ENCODE measurements around the gene DLK2. TPM values are rescaled to one million over a fixed set of nuclear protein-coding genes. Genes with fewer than 3 reads are reported as not detected.
"Not testable (repeated sequence)": the region's sequence is repeated elsewhere in the genome, so short reads cannot be mapped to it uniquely, and the experiment has no call there.

Gene DLK2
- total RNA-seq, 2 donors from 2014 or later = 1.6 to 2.6 TPM

- H3K9me3 Mint-ChIP-seq = no peaks in the 10 kb centered on the region
- no peaks in the 10 kb centered on the region for H3K27me3 Mint-ChIP-seq (ENCODE audit: low read depth)
- peak overlapping the region; percentile 92 to 97 for H3K4me3 Mint-ChIP-seq
- no peak for DNase-seq
- H3K4me1 Mint-ChIP-seq (ENCODE audit: low read depth) = peaks cover 18% of the 10 kb centered on the region
- no peak for ATAC-seq (replicated peaks in 1 of 2)
- peak overlapping the region; percentile 86 for H3K27ac Mint-ChIP-seq
- H3K36me3 Mint-ChIP-seq (ENCODE audit: insufficient read depth in 2 of 2) = no peaks in the 10 kb centered on the region
Observed at GRCh38 chr6:43426928-43427405, 28.4 kb downstream of the DLK2 start.

- H3K36me3 Mint-ChIP-seq (ENCODE audit: insufficient read depth in 2 of 2); ATAC-seq (replicated peaks in 1 of 2): not testable (repeated sequence)
Observed at GRCh38 chr6:43425083-43425482, 30.3 kb downstream of the DLK2 start.

GRCh38 chr6:43421831-43422230 lies 33.5 kb downstream of the DLK2 start:
- H3K36me3 Mint-ChIP-seq (ENCODE audit: insufficient read depth in 2 of 2) = no peaks in the 10 kb centered on the region
- no peak overlapping the region for H3K27ac Mint-ChIP-seq
- no peaks in the 10 kb centered on the region for H3K27me3 Mint-ChIP-seq (ENCODE audit: low read depth)
- ATAC-seq (replicated peaks in 1 of 2) (no peak), DNase-seq (no peak)
- H3K4me1 Mint-ChIP-seq (ENCODE audit: low read depth) = peaks cover under 1% of the 10 kb centered on the region
- H3K4me3 Mint-ChIP-seq = no peak overlapping the region
- no peaks in the 10 kb centered on the region for H3K9me3 Mint-ChIP-seq

More at GRCh38 chr6:43425083-43425482, 30.3 kb downstream of the DLK2 start:
- H3K27ac Mint-ChIP-seq; H3K27me3 Mint-ChIP-seq (ENCODE audit: low read depth); DNase-seq; H3K4me3 Mint-ChIP-seq; H3K9me3 Mint-ChIP-seq: not testable (repeated sequence)
- H3K4me1 Mint-ChIP-seq (ENCODE audit: low read depth) = peaks cover 18% of the 10 kb centered on the region

- H3K9me3 Mint-ChIP-seq = no peaks in the 10 kb centered on the region
- no peak for DNase-seq
- H3K4me1 Mint-ChIP-seq (ENCODE audit: low read depth) = no peaks in the 10 kb centered on the region
- no peaks in the 10 kb centered on the region for H3K36me3 Mint-ChIP-seq (ENCODE audit: insufficient read depth in 2 of 2)
- H3K27me3 Mint-ChIP-seq (ENCODE audit: low read depth) = no peaks in the 10 kb centered on the region
- no peak for ATAC-seq (replicated peaks in 1 of 2)
- H3K27ac Mint-ChIP-seq = no peak overlapping the region
- no peak overlapping the region for H3K4me3 Mint-ChIP-seq
Observed at GRCh38 chr6:43420012-43420709, 35.2 kb downstream of the DLK2 start.

- Mint-ChIP-seq H3K27ac (no peak overlapping the region), H3K4me3 (no peak overlapping the region), H3K27me3 (ENCODE audit: low read depth) (no peaks in the 10 kb centered on the region), H3K36me3 (ENCODE audit: insufficient read depth in 2 of 2) (no peaks in the 10 kb centered on the region), H3K4me1 (ENCODE audit: low read depth) (no peaks in the 10 kb centered on the region), H3K9me3 (no peaks in the 10 kb centered on the region)
- ATAC-seq (replicated peaks in 1 of 2) (no peak), DNase-seq (no peak)
Observed at GRCh38 chr6:43416935-43417334, 38.4 kb downstream of the DLK2 start.

- not testable (repeated sequence) for H3K9me3 Mint-ChIP-seq; H3K27ac Mint-ChIP-seq; H3K4me3 Mint-ChIP-seq; H3K36me3 Mint-ChIP-seq (ENCODE audit: insufficient read depth in 2 of 2); DNase-seq; ATAC-seq (replicated peaks in 1 of 2); H3K4me1 Mint-ChIP-seq (ENCODE audit: low read depth); H3K27me3 Mint-ChIP-seq (ENCODE audit: low read depth)
Observed at GRCh38 chr6:43415275-43415674, 40.1 kb downstream of the DLK2 start.

GRCh38 chr6:43413002-43413401 lies 42.3 kb downstream of the DLK2 start:
- no peak overlapping the region for H3K4me3 Mint-ChIP-seq
- H3K36me3 Mint-ChIP-seq (ENCODE audit: insufficient read depth in 2 of 2) = no peaks in the 10 kb centered on the region
- H3K9me3 Mint-ChIP-seq = no peaks in the 10 kb centered on the region
- no peaks in the 10 kb centered on the region for H3K27me3 Mint-ChIP-seq (ENCODE audit: low read depth)
- no peaks in the 10 kb centered on the region for H3K4me1 Mint-ChIP-seq (ENCODE audit: low read depth)
- no peak overlapping the region for H3K27ac Mint-ChIP-seq
- ATAC-seq (replicated peaks in 1 of 2) (no peak), DNase-seq (no peak)

- ATAC-seq (replicated peaks in 1 of 2) (no peak), DNase-seq (no peak)
- H3K9me3 Mint-ChIP-seq = no peaks in the 10 kb centered on the region
- no peaks in the 10 kb centered on the region for H3K4me1 Mint-ChIP-seq (ENCODE audit: low read depth)
- H3K27ac Mint-ChIP-seq = no peak overlapping the region
- H3K27me3 Mint-ChIP-seq (ENCODE audit: low read depth) = no peaks in the 10 kb centered on the region
- H3K36me3 Mint-ChIP-seq (ENCODE audit: insufficient read depth in 2 of 2) = no peaks in the 10 kb centered on the region
- no peak overlapping the region for H3K4me3 Mint-ChIP-seq
Observed at GRCh38 chr6:43412541-43412940, 42.8 kb downstream of the DLK2 start.

- not testable (repeated sequence) for DNase-seq; H3K27me3 Mint-ChIP-seq (ENCODE audit: low read depth); H3K4me3 Mint-ChIP-seq; H3K27ac Mint-ChIP-seq; H3K4me1 Mint-ChIP-seq (ENCODE audit: low read depth); ATAC-seq (replicated peaks in 1 of 2); H3K9me3 Mint-ChIP-seq; H3K36me3 Mint-ChIP-seq (ENCODE audit: insufficient read depth in 2 of 2)
Observed at GRCh38 chr6:43410776-43411175, 44.6 kb downstream of the DLK2 start.

GRCh38 chr6:43408259-43408658 lies 47.1 kb downstream of the DLK2 start:
- Mint-ChIP-seq H3K9me3 (peaks cover 0 to 2% of the 10 kb centered on the region in 2 donors), H3K4me1 (ENCODE audit: low read depth) (no peaks in the 10 kb centered on the region), H3K36me3 (ENCODE audit: insufficient read depth in 2 of 2) (no peaks in the 10 kb centered on the region), H3K27ac (no peak overlapping the region), H3K4me3 (no peak overlapping the region), H3K27me3 (ENCODE audit: low read depth) (no peaks in the 10 kb centered on the region)
- DNase-seq = no peak
- ATAC-seq (replicated peaks in 1 of 2) = no peak

GRCh38 chr6:43407296-43407695 lies 48.1 kb downstream of the DLK2 start:
- no peak for ATAC-seq (replicated peaks in 1 of 2)

GRCh38 chr6:43405354-43405753 lies 50.0 kb downstream of the DLK2 start:
- Mint-ChIP-seq H3K4me1 (ENCODE audit: low read depth) (no peaks in the 10 kb centered on the region), H3K27ac (no peak overlapping the region), H3K36me3 (ENCODE audit: insufficient read depth in 2 of 2) (no peaks in the 10 kb centered on the region), H3K9me3 (peaks cover 0 to 2% of the 10 kb centered on the region in 2 donors), H3K4me3 (no peak overlapping the region), H3K27me3 (ENCODE audit: low read depth) (no peaks in the 10 kb centered on the region)
- ATAC-seq (replicated peaks in 1 of 2) (no peak), DNase-seq (no peak)

More at GRCh38 chr6:43407296-43407695, 48.1 kb downstream of the DLK2 start:
- Mint-ChIP-seq H3K27me3 (ENCODE audit: low read depth) (no peaks in the 10 kb centered on the region), H3K27ac (no peak overlapping the region), H3K9me3 (peaks cover 0 to 2% of the 10 kb centered on the region in 2 donors), H3K4me3 (no peak overlapping the region), H3K4me1 (ENCODE audit: low read depth) (no peaks in the 10 kb centered on the region), H3K36me3 (ENCODE audit: insufficient read depth in 2 of 2) (no peaks in the 10 kb centered on the region)
- no peak for DNase-seq

- Mint-ChIP-seq H3K4me1 (ENCODE audit: low read depth) (no peaks in the 10 kb centered on the region), H3K27me3 (ENCODE audit: low read depth) (no peaks in the 10 kb centered on the region), H3K9me3 (peaks cover 0 to 2% of the 10 kb centered on the region in 2 donors), H3K36me3 (ENCODE audit: insufficient read depth in 2 of 2) (no peaks in the 10 kb centered on the region), H3K27ac (no peak overlapping the region), H3K4me3 (no peak overlapping the region)
- no peak for DNase-seq
- no peak for ATAC-seq (replicated peaks in 1 of 2)
Observed at GRCh38 chr6:43402820-43403219, 52.5 kb downstream of the DLK2 start.

- no peak overlapping the region for H3K27ac Mint-ChIP-seq
- H3K4me1 Mint-ChIP-seq (ENCODE audit: low read depth) = no peaks in the 10 kb centered on the region
- DNase-seq (no peak), ATAC-seq (replicated peaks in 1 of 2) (no peak)
- no peak overlapping the region for H3K4me3 Mint-ChIP-seq
- H3K27me3 Mint-ChIP-seq (ENCODE audit: low read depth) = no peaks in the 10 kb centered on the region
- no peaks in the 10 kb centered on the region for H3K9me3 Mint-ChIP-seq
- no peaks in the 10 kb centered on the region for H3K36me3 Mint-ChIP-seq (ENCODE audit: insufficient read depth in 2 of 2)
Observed at GRCh38 chr6:43401730-43402129, 53.6 kb downstream of the DLK2 start.
